ENCODE data around the gene GJE1.

DNA sequence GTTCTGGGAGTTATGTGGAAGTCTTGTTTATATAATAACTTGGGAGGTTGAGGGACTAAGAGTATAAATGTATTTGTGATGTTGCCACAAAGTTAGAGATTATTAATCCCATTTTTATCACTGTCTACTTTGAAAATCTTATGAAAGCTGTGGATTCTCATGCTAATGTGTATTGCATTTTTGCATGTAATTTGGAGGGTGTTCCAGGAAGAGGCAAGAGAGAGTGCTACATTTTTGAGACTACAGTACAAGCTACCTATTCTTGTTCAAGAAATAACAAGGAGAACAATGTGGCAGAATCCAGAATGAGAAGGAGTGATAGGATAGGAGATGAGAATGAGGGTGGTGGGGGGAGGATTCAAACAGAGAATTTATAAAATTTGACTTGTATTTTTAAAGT, 49.3 kb downstream of the GJE1 start:
- TF ChIP-seq, protein P1, sequence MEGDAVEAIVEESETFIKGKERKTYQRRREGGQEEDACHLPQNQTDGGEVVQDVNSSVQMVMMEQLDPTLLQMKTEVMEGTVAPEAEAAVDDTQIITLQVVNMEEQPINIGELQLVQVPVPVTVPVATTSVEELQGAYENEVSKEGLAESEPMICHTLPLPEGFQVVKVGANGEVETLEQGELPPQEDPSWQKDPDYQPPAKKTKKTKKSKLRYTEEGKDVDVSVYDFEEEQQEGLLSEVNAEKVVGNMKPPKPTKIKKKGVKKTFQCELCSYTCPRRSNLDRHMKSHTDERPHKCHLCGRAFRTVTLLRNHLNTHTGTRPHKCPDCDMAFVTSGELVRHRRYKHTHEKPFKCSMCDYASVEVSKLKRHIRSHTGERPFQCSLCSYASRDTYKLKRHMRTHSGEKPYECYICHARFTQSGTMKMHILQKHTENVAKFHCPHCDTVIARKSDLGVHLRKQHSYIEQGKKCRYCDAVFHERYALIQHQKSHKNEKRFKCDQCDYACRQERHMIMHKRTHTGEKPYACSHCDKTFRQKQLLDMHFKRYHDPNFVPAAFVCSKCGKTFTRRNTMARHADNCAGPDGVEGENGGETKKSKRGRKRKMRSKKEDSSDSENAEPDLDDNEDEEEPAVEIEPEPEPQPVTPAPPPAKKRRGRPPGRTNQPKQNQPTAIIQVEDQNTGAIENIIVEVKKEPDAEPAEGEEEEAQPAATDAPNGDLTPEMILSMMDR (IDR thresholded peaks at IDR 0.05): no peak
- TF ChIP-seq POLR2A (IDR thresholded peaks at IDR 0.05): no peak
